H1 (cell line): ENCODE measurements around the gene AP5S1. TPM values are rescaled to one million over a fixed set of nuclear protein-coding genes. Genes with fewer than 3 reads are reported as not detected.

Source experiments
- CTCF ChIA-PET: fragments of 300-600 bp; sonication (Branson Sonifier 250); formaldehyde crosslinking; loops from one replicate; lab custom pipeline; 2021; ENCODE audit not compliant: partially characterized antibody; lab: Charles Lee
- POLR2A ChIA-PET: fragments of 300-600 bp; sonication (Branson Sonifier 250); formaldehyde crosslinking; loops from one replicate; lab custom pipeline; 2021; ENCODE audit warnings: inconsistent platforms; ENCODE audit not compliant: partially characterized antibody; lab: Charles Lee
- DNase-seq, 2 experiments: peaks; one replicate each; pipeline versions ENCODE4 v3.0.0 to v3.0.0-alpha.2; 2010 to 2022; ENCODE audit warnings: low spot score in 2 of 2, low read depth in 1 of 2, mixed read lengths in 1 of 2
- FAIRE-seq: peaks from 2 replicates; lab custom pipeline; 2011; peaks lifted over from hg19 to GRCh38; lab: Jason Lieb, UNC
- H2AFZ ChIP-seq: 2 replicates; pipeline ENCODE4 v1.8.1; 2012; ENCODE audit warnings: low read length, inconsistent platforms
- H2AK5ac ChIP-seq: 2 replicates; pipeline ENCODE4 v1.6.1; 2013; ENCODE audit warnings: low read depth, low read length
- H2BK120ac ChIP-seq: replicated peaks from 2 replicates; pipeline ENCODE3; 2013; ENCODE audit warnings: low read depth, low read length, inconsistent platforms
- H2BK12ac ChIP-seq: 2 replicates; pipeline ENCODE4 v1.6.1; 2013; ENCODE audit warnings: low read depth, low read length
- H2BK15ac ChIP-seq: 2 replicates; pipeline ENCODE4 v1.6.1; 2013; ENCODE audit warnings: low read length
- H2BK20ac ChIP-seq: 2 replicates; pipeline ENCODE4 v1.6.1; 2013; ENCODE audit warnings: low read length
- H2BK5ac ChIP-seq: 2 replicates; pipeline ENCODE4 v1.6.1; 2013; ENCODE audit warnings: low read depth, low read length
- H3K14ac ChIP-seq: 2 replicates; pipeline ENCODE4 v1.6.1; 2013; ENCODE audit warnings: inconsistent platforms; ENCODE audit not compliant: insufficient read length
- H3K18ac ChIP-seq: 2 replicates; pipeline ENCODE4 v1.6.1; 2013; ENCODE audit warnings: low read length; ENCODE audit errors: extremely low read depth
- H3K23ac ChIP-seq: 2 replicates; pipeline ENCODE4 v1.6.1; 2013; ENCODE audit warnings: inconsistent platforms; ENCODE audit not compliant: insufficient read length
- H3K23me2 ChIP-seq: 2 replicates; pipeline ENCODE4 v1.6.1; 2013; ENCODE audit warnings: low read depth, low read length
- H3K27ac ChIP-seq: 2 replicates; pipeline ENCODE4 v1.6.1; 2011; ENCODE audit warnings: low read depth, low read length, inconsistent platforms
- H3K27me3 ChIP-seq, 4 experiments: replicated peaks in 1 of 4; 1 replicate in 1 of 4; 2 replicates in 3 of 4; pipeline versions ENCODE4 v1.6.1 to v1.8.1; 2011 to 2013; ENCODE audit warnings: low read length in 3 of 4, mild to moderate bottlenecking in 3 of 4, inconsistent platforms in 2 of 4, mixed read lengths in 2 of 4, moderate library complexity in 1 of 4; ENCODE audit not compliant: control insufficient read depth in 3 of 4, insufficient read depth in 3 of 4; ENCODE audit errors: extremely low read depth in 1 of 4
- H3K36me3 ChIP-seq, 4 experiments: 2 replicates each; pipeline versions ENCODE4 v1.6.1 to v1.8.1; 2011 to 2013; ENCODE audit warnings: mild to moderate bottlenecking in 4 of 4, low read length in 3 of 4, moderate library complexity in 2 of 4, control low read depth in 1 of 4, inconsistent platforms in 1 of 4; ENCODE audit not compliant: insufficient read depth in 4 of 4, control insufficient read depth in 2 of 4
- H3K4ac ChIP-seq: replicated peaks from 2 replicates; pipeline ENCODE3; 2013; ENCODE audit warnings: low read length, low read depth, mixed read lengths, inconsistent platforms; ENCODE audit not compliant: insufficient read length
- H3K4me1 ChIP-seq, 4 experiments: replicated peaks in 1 of 4; 1 replicate in 1 of 4; 2 replicates in 3 of 4; pipeline versions ENCODE4 v1.6.1 to v1.8.1; 2011 to 2013; ENCODE audit warnings: low read length in 3 of 4, inconsistent platforms in 2 of 4, mixed read lengths in 1 of 4; ENCODE audit not compliant: insufficient read depth in 4 of 4, control insufficient read depth in 3 of 4
- H3K4me2 ChIP-seq, 2 experiments: 2 replicates each; pipeline versions ENCODE4 v1.6.1 to v1.8.1; 2011 to 2013; ENCODE audit warnings: low read depth in 2 of 2, low read length in 2 of 2, control low read depth in 1 of 2, inconsistent platforms in 1 of 2, mild to moderate bottlenecking in 1 of 2; ENCODE audit not compliant: insufficient read depth in 1 of 2
- H3K4me3 ChIP-seq, 4 experiments: fragments of 200-600, 300-600 bp in 1 of 4; sonication (generic), shearing (Covaris generic), sonication (Bioruptor Twin) in 1 of 4; 2 replicates each; pipeline versions ENCODE4 v1.5.1 to v1.8.1; 2011 to 2016; ENCODE audit warnings: low read length in 4 of 4, low read depth in 3 of 4, control low read depth in 2 of 4, inconsistent platforms in 2 of 4, mild to moderate bottlenecking in 2 of 4, mixed read lengths in 1 of 4, moderate library complexity in 1 of 4; ENCODE audit not compliant: insufficient read depth in 2 of 4; ENCODE audit errors: extremely low read depth in 1 of 4
- H3K56ac ChIP-seq: replicated peaks from 2 replicates; pipeline ENCODE3; 2013; ENCODE audit warnings: low read depth, mild to moderate bottlenecking, mixed read lengths, low read length, inconsistent platforms; ENCODE audit not compliant: insufficient read length
- H3K79me1 ChIP-seq: 2 replicates; pipeline ENCODE4 v1.6.1; 2013; ENCODE audit warnings: low read depth, low read length, control low read depth
- H3K79me2 ChIP-seq, 2 experiments: 2 replicates each; pipeline versions ENCODE4 v1.6.1 to v1.8.1; 2012 to 2013; ENCODE audit warnings: low read length in 2 of 2, mild to moderate bottlenecking in 2 of 2, inconsistent platforms in 1 of 2; ENCODE audit not compliant: insufficient read depth in 2 of 2, control insufficient read depth in 1 of 2
- H3K9ac ChIP-seq, 4 experiments: replicated peaks in 1 of 4; 1 replicate in 1 of 4; 2 replicates in 3 of 4; pipeline versions ENCODE4 v1.6.1 to v1.8.1; 2011 to 2013; ENCODE audit warnings: low read depth in 3 of 4, low read length in 3 of 4, control low read depth in 2 of 4, mild to moderate bottlenecking in 2 of 4, moderate library complexity in 2 of 4, inconsistent platforms in 1 of 4; ENCODE audit errors: extremely low read depth in 1 of 4
- H3K9me3 ChIP-seq, 2 experiments: 2 replicates each; pipeline versions ENCODE4 v1.6.1 to v1.8.1; 2012 to 2013; ENCODE audit warnings: mild to moderate bottlenecking in 2 of 2, moderate library complexity in 2 of 2, control low read depth in 1 of 2, inconsistent platforms in 1 of 2, low read depth in 1 of 2, low read length in 1 of 2, mixed read lengths in 1 of 2; ENCODE audit not compliant: insufficient read depth in 2 of 2
- H4K20me1 ChIP-seq, 2 experiments: replicated peaks in 1 of 2; 2 replicates each; pipeline versions ENCODE3 to v1.8.1; 2011 to 2013; ENCODE audit warnings: inconsistent platforms in 2 of 2, low read length in 2 of 2, mild to moderate bottlenecking in 1 of 2; ENCODE audit not compliant: insufficient read depth in 2 of 2, control insufficient read depth in 1 of 2
- H4K5ac ChIP-seq: 2 replicates; pipeline ENCODE4 v1.6.1; 2013; ENCODE audit warnings: low read length, low read depth, mixed read lengths, inconsistent platforms; ENCODE audit not compliant: insufficient read length
- H4K8ac ChIP-seq: 2 replicates; pipeline ENCODE4 v1.8.0; 2013; ENCODE audit warnings: mild to moderate bottlenecking, moderate library complexity, low read length, inconsistent platforms; ENCODE audit not compliant: insufficient read depth; ENCODE audit errors: extremely low read depth
- H4K91ac ChIP-seq: replicated peaks from 2 replicates; pipeline ENCODE3; 2013; ENCODE audit warnings: low read length, mixed read lengths, inconsistent platforms; ENCODE audit not compliant: insufficient read length
- BRCA1 ChIP-seq: IDR thresholded peaks from 2 replicates; pipeline ENCODE4 v1.6.1; 2012; ENCODE audit warnings: low read depth, low read length, improper control_type of control experiment
- CHD2 ChIP-seq: IDR thresholded peaks from 2 replicates; pipeline ENCODE4 v1.6.1; 2012; ENCODE audit warnings: low read length, improper control_type of control experiment
- HDAC2 ChIP-seq, 2 experiments: fragments of 300-600 bp in 1 of 2; sonication (generic) in 1 of 2; IDR thresholded peaks; 2 replicates each; pipeline ENCODE4 v1.6.1; 2011 to 2012; ENCODE audit warnings: low read depth in 2 of 2, low read length in 2 of 2, mild to moderate bottlenecking in 2 of 2, moderate library complexity in 2 of 2, borderline replicate concordance in 1 of 2, inconsistent platforms in 1 of 2
- RAD21 ChIP-seq, 2 experiments: IDR thresholded peaks in 1 of 2; conservative IDR thresholded peaks in 1 of 2; 2 replicates each; pipeline ENCODE4 v1.6.1; 2011; ENCODE audit warnings: low read depth in 2 of 2, low read length in 2 of 2, improper control_type of control experiment in 1 of 2, inconsistent platforms in 1 of 2, mild to moderate bottlenecking in 1 of 2, moderate library complexity in 1 of 2
- RNF2 ChIP-seq: fragments of 200-900, 300-1000 bp; sonication (generic); IDR thresholded peaks from 2 replicates; pipeline ENCODE4 v1.7.1; 2016; ENCODE audit warnings: borderline replicate concordance, low read depth, mild to moderate bottlenecking, antibody characterized with exemption, low read length; ENCODE audit not compliant: poor library complexity, severe bottlenecking; ENCODE audit errors: missing control alignments
- SIX5 ChIP-seq: IDR thresholded peaks from 2 replicates; pipeline ENCODE4 v1.6.1; 2011; ENCODE audit warnings: mild to moderate bottlenecking, low read depth, low read length
- TAF1 ChIP-seq: IDR thresholded peaks from 2 replicates; pipeline ENCODE4 v1.6.1; 2011; ENCODE audit warnings: mild to moderate bottlenecking, low read depth, low read length
- USF2 ChIP-seq: IDR thresholded peaks from 2 replicates; pipeline ENCODE4 v1.6.1; 2011; ENCODE audit warnings: low read length, improper control_type of control experiment
- WGBS, 2 experiments: shearing (Covaris generic) in 1 of 2; methylation state at CpG; one replicate each; pipeline versions ENCODE4 v1.1.6 to v1.1.7; 2013 to 2015; ENCODE audit warnings: low lambda C conversion rate in 2 of 2, mixed read lengths in 2 of 2, inconsistent platforms in 1 of 2, low coverage in 1 of 2, missing lambda C conversion rate in 1 of 2; ENCODE audit not compliant: insufficient replicate concordance in 2 of 2, insufficient coverage in 1 of 2, insufficient read length in 1 of 2; ENCODE audit errors: extremely low coverage in 1 of 2, missing lambda C conversion rate in 1 of 2; 5-methylcytosine and 5-hydroxymethylcytosine counted together
- polyA plus RNA-seq, 7 experiments: library from polyadenylated mRNA; depleted of rRNA in 3 of 7; stranded (reverse) in 5 of 7; unstranded in 2 of 7; fragments of >200 nt in 5 of 7; fragments of 200-250 nt in 2 of 7; gene quantifications; 1 replicate in 5 of 7; 2 replicates in 1 of 7; 4 replicates in 1 of 7; pipeline versions ENCODE4 v1.2.1 to v1.2.3, GENCODE V29; 2011 to 2013; ENCODE audit warnings: missing spikeins in 2 of 7, mixed read lengths in 2 of 7
- total RNA-seq: library from RNA; stranded (reverse); fragmentation: NEBNext Ultra II Directional; extraction: Animal tissue kit (Norgen Biotek cat#: 25700); gene quantifications from 2 replicates; pipeline ENCODE4 v1.2.1, GENCODE V29; 2021

Gene AP5S1
- total and polyA plus RNA-seq, 2 of the 8 experiments (the other 6 are each of a cell fraction or from before 2014, with no cell fraction given) = 3.3 to 3.7 TPM

DNA sequence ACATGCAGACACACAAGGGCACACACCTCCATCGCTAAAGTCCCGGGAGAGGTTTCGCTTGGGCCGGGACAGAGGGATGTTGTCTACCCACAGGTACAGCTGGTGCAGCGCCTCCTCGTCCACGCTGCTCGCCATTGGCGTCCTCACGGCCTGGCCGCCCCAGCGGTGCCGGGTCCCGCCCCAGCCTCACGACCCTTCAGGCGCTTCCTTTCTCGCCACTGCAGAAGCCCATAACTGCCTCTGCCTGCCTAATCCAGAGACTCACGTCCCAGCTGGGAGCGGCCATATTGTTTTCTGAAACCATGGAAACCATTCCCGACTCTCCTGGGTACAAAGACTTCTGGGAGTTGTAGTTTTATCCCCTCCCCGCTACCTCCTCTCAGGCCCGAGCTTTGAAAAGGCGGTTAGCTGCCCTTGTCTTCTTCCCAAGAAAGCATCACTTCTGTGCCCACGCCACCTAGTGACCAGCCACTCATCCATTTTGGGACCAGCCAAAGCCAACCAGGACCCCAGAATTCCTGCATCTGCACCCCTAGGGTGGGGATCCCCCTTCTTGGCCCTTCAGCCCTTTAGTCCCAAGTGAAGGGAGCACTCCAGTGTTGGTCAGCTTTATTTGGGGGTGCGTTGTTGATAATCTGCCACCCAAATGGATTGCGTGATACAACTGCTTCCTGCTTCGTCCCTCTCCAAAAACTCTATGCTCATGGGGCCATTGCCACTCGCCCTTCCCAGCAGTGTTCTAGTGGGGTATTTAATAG, 39.0 kb upstream of the AP5S1 start, which contains the start of gene SPEF1:
Gene SPEF1, minus strand, starts transcription at position 296 of the 758 bp plus-strand sequence. Its CDS starts 161 bp downstream, at position 135.
- Histone ChIP-seq H2BK5ac (no peak within 1 kb of the TSS), H4K8ac (no peak within 1 kb of the TSS), H3K4ac (no peak within 1 kb of the TSS), H2BK12ac (no peak within 1 kb of the TSS), H4K91ac (no peak within 1 kb of the TSS), H2BK20ac (no peak within 1 kb of the TSS), H3K14ac (no peak within 1 kb of the TSS), H3K4me2 (peak within 1 kb of the TSS; percentile 54 to 92), H4K20me1 (peaks cover 7 to 11% of the 10 kb centered on the region in 2 experiments), H4K5ac (no peak within 1 kb of the TSS), H3K9ac (no peak within 1 kb of the TSS), H3K4me3 (peak within 1 kb of the TSS; percentile 6 to 53 (median 43); a peak in 7 of 8 replicates), H2AFZ (no peak within 1 kb of the TSS), H2AK5ac (no peak within 1 kb of the TSS), H3K79me2 (peaks cover 0 to 10% of the 10 kb centered on the region in 2 experiments; a peak in 1 of 4 replicates), H3K56ac (no peak within 1 kb of the TSS), H2BK120ac (no peak within 1 kb of the TSS), H3K4me1 (peaks cover 0 to 23% (median 15%) of the 10 kb centered on the region in 4 experiments; a peak in 6 of 7 replicates), H3K9me3 (no peaks in the 10 kb centered on the region), H3K18ac (no peak within 1 kb of the TSS), H3K27me3 (peaks cover 0 to 30% (median 26%) of the 10 kb centered on the region in 4 experiments; a peak in 6 of 7 replicates), H3K79me1 (peaks cover 11% of the 10 kb centered on the region), H2BK15ac (0 out of 2 replicates have a peak within 1 kb of the TSS, but pooled peaks have one; percentile 81), H3K23me2 (peaks cover 20% of the 10 kb centered on the region; the same call in 1 of the 2 replicates), H3K36me3 (peaks cover 0 to 5% (median 0%) of the 10 kb centered on the region in 4 experiments; a peak in 2 of 8 replicates), H3K27ac (no peak within 1 kb of the TSS), H3K23ac (no peak within 1 kb of the TSS)
- CTCF ChIA-PET = interaction anchor here (0.6 to 9.5 kb wide), 16 partner anchors 10 to 303 kb away, joined by 3 to 128 read pairs (median 4); partner anchors contain the start of genes AP5S1 and HSPA12B
- 23% methylated on average over 24 of the region's 28 CpGs; no CpG with 5 or more reads in 1 of the 2 experiments for WGBS, 2 experiments
- peak; percentile 99 for FAIRE-seq
- peak; percentile 81 to 84 for DNase-seq
- POLR2A ChIA-PET = interaction anchor here (0.7 to 1.8 kb wide), 6 partner anchors 15 to 48 kb away, joined by 3 to 7 read pairs (median 4); partner anchors contain the start of genes AP5S1 and CDC25B
- TF ChIP-seq USF2 = no peak
- no peak for TF ChIP-seq RNF2
- 0 out of 4 replicates have a peak, but pooled peaks of 1 of the 2 experiments have one; percentile 71 for TF ChIP-seq HDAC2 (IDR thresholded peaks at IDR 0.05; ENCODE audit: borderline replicate concordance in 1 of 2, low read depth in 2 of 2, low read length in 2 of 2)
- peak; percentile 7; the same call in 1 of the 2 replicates for TF ChIP-seq CHD2
- 0 out of 2 replicates have a peak, but pooled peaks have one; percentile 25 for TF ChIP-seq TAF1
- TF ChIP-seq RAD21 (IDR thresholded peaks at IDR 0.05 in 1 of 2, conservative IDR thresholded peaks at IDR 0.05 in 1 of 2; ENCODE audit: low read depth in 2 of 2, low read length in 2 of 2) = peak; percentile 38 to 39
- no peak for TF ChIP-seq BRCA1
- peak; percentile 83 for TF ChIP-seq SIX5
